ENCODE data around the gene ATG4D. TPM values are rescaled to one million over a fixed set of nuclear protein-coding genes. Genes with fewer than 3 reads are reported as not detected.

The ATG4D gene
- polyA plus RNA-seq, 1 of the 3 experiments (the other 2 are of a cell fraction): 22.6 TPM

GRCh38 chr19:10544753-10545251 lies 1.1 kb downstream of the ATG4D start:
- Histone ChIP-seq H3K9me3 (no peaks in the 10 kb centered on the region), H3F3A (replicated peaks; ENCODE audit: insufficient read depth) (peaks cover 8% of the 10 kb centered on the region), H3K9me2 (no peaks in the 10 kb centered on the region), H3K9ac (peak overlapping the region; percentile 94), H3K79me2 (ENCODE audit: insufficient read depth) (peaks cover 27% of the 10 kb centered on the region), H2AFZ (ENCODE audit: low read depth) (no peak overlapping the region), H3K27me3 (ENCODE audit: insufficient read depth) (peaks cover 12% of the 10 kb centered on the region; the same call in 1 of the 2 replicates), H3K4me3 (ENCODE audit: low read depth in 2 of 2, low read length in 1 of 2) (peak overlapping the region; percentile 67 to 81), H3K4me1 (ENCODE audit: control insufficient read depth in 1 of 2, insufficient read depth in 2 of 2, low read depth in 1 of 2, low read length in 1 of 2) (peaks cover 0 to 7% of the 10 kb centered on the region in 2 experiments; a peak in 1 of 4 replicates), H3K4me2 (peak overlapping the region; percentile 84), H3K27ac (ENCODE audit: low read depth in 2 of 2, low read length in 1 of 2) (no peak overlapping the region), H3K36me3 (replicated peaks in 1 of 2; ENCODE audit: control insufficient read depth in 1 of 2, insufficient read depth in 2 of 2, low read length in 1 of 2) (peaks cover 0 to 3% of the 10 kb centered on the region in 2 experiments), H4K20me1 (ENCODE audit: insufficient read depth) (no peaks in the 10 kb centered on the region)
- DNase-seq: peak; percentile 33
- WGBS (ENCODE audit: low lambda C conversion rate): 62% methylated on average over 5 of the region's 23 CpGs
- ChIA-PET CTCF (interaction anchor here (1.2 kb wide), 1 partner anchor 8 kb away, joined by 4 read pairs; no protein-coding TSS in a partner anchor), POLR2A (no interaction called here)
- no peak for TF ChIP-seq PBX3 (IDR thresholded peaks at IDR 0.05)
- TF ChIP-seq MEF2A (IDR thresholded peaks at IDR 0.05; ENCODE audit: borderline replicate concordance, low read depth): no peak
- TF ChIP-seq RFX5 (IDR thresholded peaks at IDR 0.05; ENCODE audit: low read length): no peak
- no peak for TF ChIP-seq NFIC (IDR thresholded peaks at IDR 0.05; ENCODE audit: borderline replicate concordance)
- TF ChIP-seq NRF1 (IDR thresholded peaks at IDR 0.05; ENCODE audit: low read depth, low read length): no peak
- TF ChIP-seq GABPA (IDR thresholded peaks at IDR 0.05; ENCODE audit: low read depth): no peak
- no peak for TF ChIP-seq JUND (IDR thresholded peaks at IDR 0.05)
- TF ChIP-seq ELF1 (IDR thresholded peaks at IDR 0.05): no peak
- TF ChIP-seq RAD21 (IDR thresholded peaks at IDR 0.05; ENCODE audit: low read length): no peak
- no peak for TF ChIP-seq TEAD4 (IDR thresholded peaks at IDR 0.05; ENCODE audit: borderline replicate concordance, insufficient read depth)
- no peak for TF ChIP-seq FOSL2 (IDR thresholded peaks at IDR 0.05; ENCODE audit: borderline replicate concordance, low read depth)
- no peak for TF ChIP-seq TAF1 (IDR thresholded peaks at IDR 0.05; ENCODE audit: borderline replicate concordance, low read depth, low read length)
- no peak for TF ChIP-seq SIN3A (IDR thresholded peaks at IDR 0.05; ENCODE audit: borderline replicate concordance, low read depth, low read length)
- TF ChIP-seq ZBTB33 (IDR thresholded peaks at IDR 0.05; ENCODE audit: borderline replicate concordance, low read depth): no peak
- no peak for TF ChIP-seq SMC3 (IDR thresholded peaks at IDR 0.05; ENCODE audit: low read depth, low read length)
- TF ChIP-seq IRF3 (IDR thresholded peaks at IDR 0.05; ENCODE audit: low read depth, low read length): no peak
- no peak for TF ChIP-seq POLR2AphosphoS5 (IDR thresholded peaks at IDR 0.05; ENCODE audit: low read depth, low read length)
- TF ChIP-seq MAX (IDR thresholded peaks at IDR 0.05; ENCODE audit: low read depth): no peak
- TF ChIP-seq TCF12 (IDR thresholded peaks at IDR 0.05): no peak

Data from SK-N-SH (cell line).